KMS-11 (cell line): ENCODE results near the gene OSGEP.

Experiments
- H2AFZ ChIP-seq: fragments of 200-600 bp; sonication (generic); 2 replicates; pipeline ENCODE4 v1.6.1; 2016; ENCODE audit warnings: antibody characterized with exemption, mixed run types, low read depth
- H3K27ac ChIP-seq: fragments of 200-600 bp; sonication (generic); 2 replicates; pipeline ENCODE4 v1.6.1; 2016; ENCODE audit warnings: mild to moderate bottlenecking, mixed run types
- H3K27me3 ChIP-seq: fragments of 200-600 bp; sonication (generic); 2 replicates; pipeline ENCODE4 v1.6.1; 2017; ENCODE audit warnings: mild to moderate bottlenecking, low read depth, mixed run types, moderate library complexity; ENCODE audit not compliant: insufficient read depth
- H3K36me3 ChIP-seq: fragments of 200-600 bp; sonication (generic); 2 replicates; pipeline ENCODE4 v1.6.1; 2017; ENCODE audit warnings: mild to moderate bottlenecking, mixed run types; ENCODE audit not compliant: insufficient read depth
- H3K4me1 ChIP-seq: fragments of 200-600 bp; sonication (generic); 2 replicates; pipeline ENCODE4 v1.6.1; 2016; ENCODE audit warnings: mild to moderate bottlenecking, low read depth, mixed run types; ENCODE audit not compliant: poor library complexity, severe bottlenecking
- H3K4me2 ChIP-seq: fragments of 200-600 bp; sonication (generic); 2 replicates; pipeline ENCODE4 v1.7.0; 2016; ENCODE audit warnings: mild to moderate bottlenecking, mixed run types
- H3K4me3 ChIP-seq: fragments of 200-600 bp; sonication (generic); IDR thresholded peaks from 2 replicates; pipeline ENCODE4 v1.6.1; 2017; ENCODE audit warnings: low read depth, low read length, mixed read lengths; ENCODE audit not compliant: insufficient read depth
- H3K79me2 ChIP-seq: fragments of 200-600 bp; sonication (generic); 2 replicates; pipeline ENCODE4 v1.6.1; 2016; ENCODE audit warnings: low read depth, mixed run types; ENCODE audit not compliant: insufficient read depth
- H3K9ac ChIP-seq: fragments of 200-600 bp; sonication (generic); 2 replicates; pipeline ENCODE4 v1.6.1; 2016; ENCODE audit warnings: mild to moderate bottlenecking, mixed run types
- H4K20me1 ChIP-seq: fragments of 200-600 bp; sonication (generic); 2 replicates; pipeline ENCODE4 v1.6.1; 2016; ENCODE audit warnings: mild to moderate bottlenecking, mixed run types; ENCODE audit not compliant: insufficient read depth
- CTCF ChIP-seq: fragments of 200-600 bp; sonication (generic); conservative IDR thresholded peaks from 2 replicates; pipeline ENCODE4 v1.6.1; 2017; ENCODE audit warnings: low read depth, mild to moderate bottlenecking, antibody characterized with exemption, low read length, moderate library complexity, mixed read lengths

The OSGEP gene

GRCh38 chr14:20429801-20430669, 24.6 kb downstream of the OSGEP start:
- Histone ChIP-seq H3K4me3 (no peak overlapping the region), H3K4me2 (no peak overlapping the region), H3K27me3 (no peaks in the 10 kb centered on the region), H3K9ac (no peak overlapping the region), H3K79me2 (no peaks in the 10 kb centered on the region), H2AFZ (no peak overlapping the region), H3K27ac (no peak overlapping the region), H3K4me1 (no peaks in the 10 kb centered on the region), H4K20me1 (no peaks in the 10 kb centered on the region), H3K36me3 (no peaks in the 10 kb centered on the region)
- TF ChIP-seq CTCF: no peak

- no peaks in the 10 kb centered on the region for H3K27me3 ChIP-seq
- no peak overlapping the region for H3K4me3 ChIP-seq
- no peaks in the 10 kb centered on the region for H3K36me3 ChIP-seq
- H3K27ac ChIP-seq: no peak overlapping the region
- H4K20me1 ChIP-seq: no peaks in the 10 kb centered on the region
- no peak overlapping the region for H2AFZ ChIP-seq
- no peak overlapping the region for H3K9ac ChIP-seq
- no peaks in the 10 kb centered on the region for H3K4me1 ChIP-seq
- TF ChIP-seq CTCF: no peak
- no peaks in the 10 kb centered on the region for H3K79me2 ChIP-seq
- H3K4me2 ChIP-seq: no peak overlapping the region
These were observed 25.8 kb downstream of the OSGEP start for GRCh38 chr14:20428802-20429201.

GRCh38 chr14:20428010-20428365, 26.6 kb downstream of the OSGEP start:
- H3K4me2 ChIP-seq: no peak overlapping the region

GRCh38 chr14:20427231-20428009, 27.2 kb downstream of the OSGEP start:
- H2AFZ ChIP-seq: no peak overlapping the region
- no peaks in the 10 kb centered on the region for H3K27me3 ChIP-seq
- no peak overlapping the region for H3K9ac ChIP-seq
- no peaks in the 10 kb centered on the region for H3K4me1 ChIP-seq
- H3K36me3 ChIP-seq: no peaks in the 10 kb centered on the region
- no peaks in the 10 kb centered on the region for H3K79me2 ChIP-seq
- no peak for TF ChIP-seq CTCF
- no peak overlapping the region for H3K4me3 ChIP-seq
- no peak overlapping the region for H3K27ac ChIP-seq
- no peak overlapping the region for H3K4me2 ChIP-seq
- H4K20me1 ChIP-seq: no peaks in the 10 kb centered on the region

More at GRCh38 chr14:20428010-20428365, 26.6 kb downstream of the OSGEP start:
- no peaks in the 10 kb centered on the region for H3K27me3 ChIP-seq
- no peaks in the 10 kb centered on the region for H3K4me1 ChIP-seq
- no peak overlapping the region for H3K4me3 ChIP-seq
- H3K36me3 ChIP-seq: no peaks in the 10 kb centered on the region
- H4K20me1 ChIP-seq: no peaks in the 10 kb centered on the region
- no peak overlapping the region for H3K27ac ChIP-seq
- H2AFZ ChIP-seq: no peak overlapping the region
- H3K9ac ChIP-seq: no peak overlapping the region
- no peak for TF ChIP-seq CTCF
- no peaks in the 10 kb centered on the region for H3K79me2 ChIP-seq
